Endothelial cell of umbilical vein (primary cell): ENCODE measurements around the gene OR5D16. TPM values are rescaled to one million over a fixed set of nuclear protein-coding genes. Genes with fewer than 3 reads are reported as not detected.
"Not testable (repeated sequence)": the region's sequence is repeated elsewhere in the genome, so short reads cannot be mapped to it uniquely, and the experiment has no call there.

ENCODE experiments used
- BruUV-seq: library from RNA; stranded (reverse); fragments of 400-500 nt; replicated peaks from 2 replicates; lab custom pipeline; 2021; lab: Mats Ljungman, UMichigan
- CTCF ChIA-PET: fragments of 300-600, 350-600 bp; sonication (Branson Sonifier 250); formaldehyde crosslinking; loops from one replicate; lab custom pipeline; 2021; ENCODE audit warnings: antibody characterized with exemption, inconsistent platforms; lab: Charles Lee
- POLR2A ChIA-PET: fragments of 300-600, 350-600 bp; sonication (Branson Sonifier 250); formaldehyde crosslinking; loops from one replicate; lab custom pipeline; 2021; ENCODE audit warnings: antibody characterized with exemption, inconsistent platforms; lab: Charles Lee
- DNase-seq: peaks from one replicate; pipeline ENCODE4 v3.0.0-alpha.2; 2011; ENCODE audit warnings: low read depth, low spot score
- FAIRE-seq: peaks from 2 replicates; lab custom pipeline; 2011; peaks lifted over from hg19 to GRCh38; lab: Jason Lieb, UNC
- H2AFZ ChIP-seq: 2 replicates; pipeline ENCODE4 v1.6.0; 2012; ENCODE audit warnings: low read depth, low read length, control low read depth, inconsistent platforms
- H3K27ac ChIP-seq: 2 replicates; pipeline ENCODE4 v1.5.1; 2011; ENCODE audit warnings: low read depth, mild to moderate bottlenecking, control low read depth, low read length, moderate library complexity; ENCODE audit not compliant: insufficient read depth
- H3K27me3 ChIP-seq, 2 experiments: 2 replicates each; pipeline versions ENCODE4 v1.6.0 to v1.6.1; 2011; ENCODE audit warnings: low read length in 2 of 2, mixed read lengths in 1 of 2; ENCODE audit not compliant: control insufficient read depth in 2 of 2, insufficient read depth in 2 of 2
- H3K36me3 ChIP-seq, 2 experiments: 2 replicates in 1 of 2; 3 replicates in 1 of 2; pipeline ENCODE4 v1.5.1; 2011; ENCODE audit warnings: low read length in 2 of 2, mild to moderate bottlenecking in 1 of 2, moderate library complexity in 1 of 2; ENCODE audit not compliant: control insufficient read depth in 2 of 2, insufficient read depth in 2 of 2; ENCODE audit errors: extremely low read depth in 1 of 2
- H3K4me1 ChIP-seq: 3 replicates; pipeline ENCODE4 v1.5.1; 2011; ENCODE audit warnings: mild to moderate bottlenecking, low read length; ENCODE audit not compliant: control insufficient read depth, insufficient read depth; ENCODE audit errors: extremely low read depth
- H3K4me2 ChIP-seq: 2 replicates; pipeline ENCODE4 v1.6.1; 2011; ENCODE audit warnings: low read length, control low read depth, mixed read lengths; ENCODE audit not compliant: insufficient read depth
- H3K4me3 ChIP-seq, 3 experiments: fragments of 200-600 bp in 1 of 3; sonication (generic), shearing (Covaris generic) in 1 of 3; replicated peaks in 1 of 3; 2 replicates each; pipeline ENCODE4 v1.5.1; 2011 to 2016; ENCODE audit warnings: control low read depth in 3 of 3, low read length in 3 of 3, mild to moderate bottlenecking in 2 of 3, inconsistent platforms in 1 of 3, low read depth in 1 of 3, moderate library complexity in 1 of 3; ENCODE audit not compliant: insufficient read depth in 1 of 3
- H3K79me2 ChIP-seq: 2 replicates; pipeline ENCODE4 v1.6.0; 2012; ENCODE audit warnings: low read length, inconsistent platforms; ENCODE audit not compliant: control insufficient read depth, insufficient read depth
- H3K9ac ChIP-seq: replicated peaks from 2 replicates; pipeline ENCODE3; 2011; ENCODE audit warnings: low read length, control low read depth; ENCODE audit not compliant: insufficient read depth; ENCODE audit errors: extremely low read depth
- H3K9me1 ChIP-seq: replicated peaks from 3 replicates; pipeline ENCODE4 v1.6.0; 2011; ENCODE audit warnings: mild to moderate bottlenecking, low read length; ENCODE audit not compliant: control insufficient read depth, insufficient read depth; ENCODE audit errors: extremely low read depth
- H3K9me3 ChIP-seq: replicated peaks from 2 replicates; pipeline ENCODE4 v1.5.1; 2012; ENCODE audit warnings: low read length, inconsistent platforms; ENCODE audit not compliant: control insufficient read depth, insufficient read depth
- H4K20me1 ChIP-seq: replicated peaks from 2 replicates; pipeline ENCODE3; 2011; ENCODE audit warnings: mild to moderate bottlenecking, low read length; ENCODE audit not compliant: control insufficient read depth, insufficient read depth; ENCODE audit errors: extremely low read depth
- EZH2 ChIP-seq: IDR thresholded peaks from 2 replicates; pipeline ENCODE4 v1.6.1; 2012; ENCODE audit warnings: borderline replicate concordance, low read depth, mild to moderate bottlenecking, moderate library complexity, low read length, inconsistent platforms; ENCODE audit not compliant: severe bottlenecking
- MYC ChIP-seq: IDR thresholded peaks from one replicate; pipeline ENCODE4 v1.6.1; 2011; ENCODE audit warnings: mild to moderate bottlenecking, low read depth, low read length
- POLR2A ChIP-seq: IDR thresholded peaks from 2 replicates; pipeline ENCODE4 v1.6.1; 2012; ENCODE audit warnings: low read depth, mild to moderate bottlenecking, control low read depth, low read length
- dilution Hi-C: fragments of 300-500 bp; cut with MboI; formaldehyde crosslinking; loops from one replicate; pipeline ENCODE4 v1.15.0; 2019; ENCODE audit warnings: low sequenced_read_pairs; ENCODE audit not compliant: extremely low pct_ligation_motif_present
- intact Hi-C: fragments of 100-400 bp; cut with micrococcal nuclease; formaldehyde crosslinking; loops from one replicate; pipeline ENCODE4 v1.10.0; 2022
- polyA plus RNA-seq, 4 experiments: library from polyadenylated mRNA; depleted of rRNA in 3 of 4; stranded (reverse) in 3 of 4; unstranded in 1 of 4; fragments of >200 nt; gene quantifications; 2 replicates each; pipeline versions ENCODE4 v1.2.1 to v1.2.3, GENCODE V29; 2011 to 2012; ENCODE audit warnings: missing spikeins in 1 of 4
- total RNA-seq: library from RNA; stranded (reverse); gene quantifications from 2 replicates; pipeline ENCODE4 v1.2.3, GENCODE V29; 2021

OR5D16 gene
- total and polyA plus RNA-seq, 2 donors (not counting 3 experiments of a cell fraction or from before 2014, with no cell fraction given) = not detected

- no peaks in the 10 kb centered on the region for H3K9me1 ChIP-seq
- H3K4me1 ChIP-seq = no peaks in the 10 kb centered on the region
- intact Hi-C loops (no loop called here), dilution Hi-C loops (no loop called here)
- no TSS peak for BruUV-seq
- FAIRE-seq (no peak), DNase-seq (no peak)
- ChIA-PET CTCF (no interaction called here), POLR2A (no interaction called here)
- no peaks in the 10 kb centered on the region for H3K27me3 ChIP-seq
- no peaks in the 10 kb centered on the region for H3K79me2 ChIP-seq
- no peak overlapping the region for H3K4me2 ChIP-seq
- no peaks in the 10 kb centered on the region for H3K36me3 ChIP-seq
- no peak overlapping the region for H3K9ac ChIP-seq
- no peak for TF ChIP-seq POLR2A
- no peak for TF ChIP-seq EZH2
- TF ChIP-seq MYC = no peak
- H3K4me3 ChIP-seq = no peak overlapping the region
- peaks cover 2% of the 10 kb centered on the region for H3K9me3 ChIP-seq
- H3K27ac ChIP-seq = no peak overlapping the region
- H4K20me1 ChIP-seq = no peaks in the 10 kb centered on the region
- H2AFZ ChIP-seq = no peak overlapping the region
Observed at GRCh38 chr11:55854704-55855103, 16.2 kb downstream of the OR5D16 start.

- DNase-seq, FAIRE-seq, H3K4me2 ChIP-seq: not testable (repeated sequence)
Observed at GRCh38 chr11:55867354-55867753, 28.8 kb downstream of the OR5D16 start.

DNA sequence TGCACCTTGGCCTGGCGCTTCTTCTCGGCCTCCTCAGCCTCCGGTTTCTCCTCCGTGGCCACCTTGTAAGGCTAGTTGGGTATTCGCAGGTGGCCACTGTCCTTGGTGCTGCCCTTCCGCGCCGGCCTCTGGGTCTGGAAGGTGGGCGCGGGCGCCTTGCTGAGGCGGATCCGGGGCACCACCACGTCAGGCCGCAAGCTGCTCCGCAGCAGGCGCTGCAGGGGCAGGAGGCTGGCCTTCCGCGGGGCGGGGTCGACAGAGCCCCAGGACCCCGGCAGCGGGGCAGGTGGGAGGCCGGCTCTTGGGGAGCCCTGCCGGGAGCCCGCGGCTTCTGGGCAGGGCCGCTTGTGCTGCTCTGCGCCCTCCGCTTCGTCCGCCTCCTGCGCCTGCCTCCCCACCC, 34.2 kb downstream of the OR5D16 start:
- H2AFZ ChIP-seq, H3K4me1 ChIP-seq, POLR2A ChIA-PET, H3K9me1 ChIP-seq, FAIRE-seq, H3K9ac ChIP-seq, BruUV-seq, H4K20me1 ChIP-seq, dilution Hi-C loops, CTCF ChIA-PET, H3K27ac ChIP-seq, H3K36me3 ChIP-seq, H3K4me2 ChIP-seq, intact Hi-C loops, DNase-seq, H3K27me3 ChIP-seq, H3K79me2 ChIP-seq, H3K9me3 ChIP-seq, H3K4me3 ChIP-seq: not testable (repeated sequence)

More at GRCh38 chr11:55867354-55867753, 28.8 kb downstream of the OR5D16 start:
- H3K36me3 ChIP-seq, POLR2A ChIA-PET, H3K27me3 ChIP-seq, H3K9me3 ChIP-seq, H3K27ac ChIP-seq, H4K20me1 ChIP-seq, H3K9me1 ChIP-seq, H3K9ac ChIP-seq, H2AFZ ChIP-seq, CTCF ChIA-PET, intact Hi-C loops, H3K4me1 ChIP-seq, dilution Hi-C loops, BruUV-seq, H3K4me3 ChIP-seq, H3K79me2 ChIP-seq: not testable (repeated sequence)

GRCh38 chr11:55873146-55873545, 34.6 kb downstream of the OR5D16 start:
- H3K4me2 ChIP-seq, intact Hi-C loops, BruUV-seq, FAIRE-seq, H3K9me1 ChIP-seq, H3K4me1 ChIP-seq, H3K79me2 ChIP-seq, CTCF ChIA-PET, H3K9ac ChIP-seq, H3K27ac ChIP-seq, POLR2A ChIA-PET, H4K20me1 ChIP-seq, H3K9me3 ChIP-seq, dilution Hi-C loops, H3K4me3 ChIP-seq, DNase-seq, H2AFZ ChIP-seq, H3K36me3 ChIP-seq, H3K27me3 ChIP-seq: not testable (repeated sequence)
